Calu3 (cell line): ENCODE data around the gene PLCB3. TPM values are rescaled to one million over a fixed set of nuclear protein-coding genes. Genes with fewer than 3 reads are reported as not detected.

Experiments used
- BruUV-seq: library from RNA; stranded (reverse); fragments of 400-500 nt; replicated peaks from 2 replicates; lab custom pipeline; 2021; lab: Mats Ljungman, UMichigan
- CTCF ChIA-PET: fragments of 300-600 bp; sonication (Branson Sonifier 250); formaldehyde crosslinking; loops from one replicate; lab custom pipeline; 2022; ENCODE audit warnings: antibody characterized with exemption; lab: Charles Lee
- DNase-seq: peaks from one replicate; pipeline ENCODE4 v3.0.0; 2022
- H3K27ac Mint-ChIP-seq: one replicate; pipeline ENCODE4 v1.8.0; 2022; ENCODE audit warnings: mixed read lengths; ENCODE audit not compliant: unreplicated experiment
- H3K27me3 Mint-ChIP-seq: one replicate; pipeline ENCODE4 v1.8.0; 2022; ENCODE audit warnings: mixed read lengths; ENCODE audit not compliant: unreplicated experiment
- H3K36me3 Mint-ChIP-seq: one replicate; pipeline ENCODE4 v1.8.0; 2022; ENCODE audit warnings: mild to moderate bottlenecking, moderate library complexity, mixed read lengths; ENCODE audit not compliant: insufficient read depth, unreplicated experiment
- H3K4me1 Mint-ChIP-seq: one replicate; pipeline ENCODE4 v1.8.0; 2022; ENCODE audit warnings: mild to moderate bottlenecking, low read depth, mixed read lengths; ENCODE audit not compliant: unreplicated experiment
- H3K4me3 Mint-ChIP-seq: one replicate; pipeline ENCODE4 v1.8.0; 2022; ENCODE audit warnings: mild to moderate bottlenecking, low read depth, moderate library complexity, mixed read lengths; ENCODE audit not compliant: unreplicated experiment
- H3K9me3 Mint-ChIP-seq: one replicate; pipeline ENCODE4 v1.8.0; 2022; ENCODE audit warnings: low read depth, mixed read lengths; ENCODE audit not compliant: unreplicated experiment
- CTCF ChIP-seq: fragments of 200-600 bp; IDR thresholded peaks from one replicate; pipeline ENCODE4 v1.8.0; 2022; ENCODE audit warnings: antibody characterized with exemption; ENCODE audit not compliant: unreplicated experiment
- intact Hi-C: fragments of 100-400 bp; cut with micrococcal nuclease; formaldehyde crosslinking; loops from one replicate; pipeline ENCODE4 v1.10.0; 2022; ENCODE audit not compliant: unreplicated experiment
- total RNA-seq: library from RNA; stranded (reverse); gene quantifications from 2 replicates; pipeline ENCODE4 v1.2.3, GENCODE V29; 2022

Gene PLCB3
- total RNA-seq, 1 experiment from 2014 or later: 39.5 TPM

DNA sequence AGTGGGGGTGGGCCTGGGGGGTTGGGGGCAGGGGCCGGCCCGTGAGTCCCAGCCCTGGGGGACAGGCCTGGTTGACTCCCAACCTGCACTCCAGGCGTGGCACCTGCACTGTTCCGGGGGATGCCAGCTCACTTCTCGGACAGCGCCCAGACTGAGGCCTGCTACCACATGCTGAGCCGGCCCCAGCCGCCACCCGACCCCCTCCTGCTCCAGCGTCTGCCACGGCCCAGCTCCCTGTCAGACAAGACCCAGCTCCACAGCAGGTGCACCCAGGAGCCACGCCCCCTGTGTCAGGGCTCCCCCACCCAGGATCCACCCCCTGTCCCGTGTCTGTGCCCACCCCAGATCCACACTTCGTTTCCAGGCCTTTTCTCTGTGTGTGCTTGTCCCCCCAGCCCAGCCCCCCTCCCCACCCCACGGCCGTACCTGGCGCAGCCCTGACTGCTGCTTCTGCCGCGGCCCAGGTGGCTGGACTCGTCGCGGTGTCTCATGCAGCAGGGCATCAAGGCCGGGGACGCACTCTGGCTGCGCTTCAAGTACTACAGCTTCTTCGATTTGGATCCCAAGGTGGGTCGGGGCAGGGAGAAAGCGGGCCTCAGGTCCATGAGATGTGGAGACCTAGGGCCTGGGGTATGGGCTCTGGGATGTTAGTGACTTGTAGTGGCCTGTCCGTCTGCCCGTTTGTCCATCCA is 40.0 kb upstream of the PLCB3 start:
- Mint-ChIP-seq H3K27me3 (no peaks in the 10 kb centered on the region), H3K9me3 (no peaks in the 10 kb centered on the region), H3K4me3 (no peak overlapping the region), H3K27ac (no peak overlapping the region), H3K4me1 (no peaks in the 10 kb centered on the region), H3K36me3 (peaks cover 62% of the 10 kb centered on the region)
- DNase-seq: no peak
- CTCF ChIA-PET: interaction anchor here (0.7 kb wide), 1 partner anchor 121 kb away, joined by 5 read pairs; no protein-coding TSS in a partner anchor
- BruUV-seq: no TSS peak
- intact Hi-C loops: no loop called here
- TF ChIP-seq CTCF: no peak

DNA sequence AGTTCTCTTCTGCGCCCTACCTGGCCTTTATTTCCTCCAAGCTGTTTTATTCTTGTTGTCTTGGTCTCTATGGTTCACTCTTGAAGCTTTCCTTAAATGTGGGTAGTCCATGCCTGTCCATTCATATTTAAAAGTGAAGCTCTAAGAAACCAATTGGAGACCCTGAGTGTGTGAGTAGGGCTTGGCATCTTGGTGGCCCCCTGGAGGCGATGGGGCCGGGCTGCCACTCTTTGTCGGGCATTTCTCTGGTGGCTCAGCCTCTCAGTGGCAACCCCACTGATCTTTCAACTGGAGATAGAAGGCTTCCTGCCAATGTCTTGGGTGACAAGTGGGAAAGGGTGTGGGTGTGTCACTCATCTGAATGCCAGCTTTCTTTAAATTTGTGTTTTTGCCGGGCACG is 34.5 kb upstream of the PLCB3 start:
- no peak for DNase-seq
- intact Hi-C loops: no loop called here
- Mint-ChIP-seq H3K27ac (no peak overlapping the region), H3K27me3 (no peaks in the 10 kb centered on the region), H3K4me1 (peaks cover 9% of the 10 kb centered on the region), H3K9me3 (no peaks in the 10 kb centered on the region), H3K4me3 (no peak overlapping the region), H3K36me3 (peaks cover 73% of the 10 kb centered on the region)
- no peak for TF ChIP-seq CTCF
- CTCF ChIA-PET: interaction anchor here (0.6 to 0.7 kb wide), 2 partner anchors 13 to 40 kb away, joined by 3 read pairs; partner anchors contain the start of gene DNAJC4
- no TSS peak for BruUV-seq

GRCh38 chr11:64218628-64219353 is 32.5 kb upstream of the PLCB3 start:
- no peak for DNase-seq
- Mint-ChIP-seq H3K27ac (peak overlapping the region; percentile 19), H3K9me3 (no peaks in the 10 kb centered on the region), H3K27me3 (no peaks in the 10 kb centered on the region), H3K36me3 (peaks cover 89% of the 10 kb centered on the region), H3K4me1 (peaks cover 9% of the 10 kb centered on the region), H3K4me3 (no peak overlapping the region)
- intact Hi-C loops: no loop called here
- TF ChIP-seq CTCF: no peak
- CTCF ChIA-PET: no interaction called here
- BruUV-seq: no TSS peak

DNA sequence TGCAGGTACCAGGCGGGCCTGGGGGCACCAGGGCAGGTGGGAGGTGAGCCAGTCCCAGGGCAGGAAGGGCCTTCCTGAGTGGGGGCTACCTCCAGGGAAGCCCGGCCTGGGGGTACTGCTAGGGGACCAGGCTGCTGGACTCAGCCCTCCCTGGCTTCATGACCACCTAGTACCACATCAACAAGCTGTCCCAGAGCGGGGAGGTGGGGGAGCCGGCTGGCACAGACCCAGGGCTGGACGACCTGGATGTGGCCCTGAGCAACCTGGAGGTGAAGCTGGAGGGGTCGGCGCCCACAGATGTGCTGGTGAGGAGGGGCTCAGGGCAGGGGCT is 32.0 kb upstream of the PLCB3 start:
- intact Hi-C loops: no loop called here
- no peak for TF ChIP-seq CTCF
- peaks cover 89% of the 10 kb centered on the region for H3K36me3 Mint-ChIP-seq
- peak overlapping the region; percentile 19 for H3K27ac Mint-ChIP-seq
- no peak for DNase-seq
- BruUV-seq: no TSS peak
- no peaks in the 10 kb centered on the region for H3K9me3 Mint-ChIP-seq
- H3K4me1 Mint-ChIP-seq: peaks cover 9% of the 10 kb centered on the region
- CTCF ChIA-PET: no interaction called here
- no peaks in the 10 kb centered on the region for H3K27me3 Mint-ChIP-seq
- H3K4me3 Mint-ChIP-seq: no peak overlapping the region
